Urothelium cell line (cell line): Measurements from ENCODE around the gene OTOP3.
A peak's percentile ranks its signal among the peaks of the same experiment; 100 is the strongest.
"Not testable (repeated sequence)": the region's sequence is repeated elsewhere in the genome, so short reads cannot be mapped to it uniquely, and the experiment has no call there.

ENCODE experiments used
- DNase-seq: peaks from one replicate; pipeline ENCODE4 v3.0.0; 2011; ENCODE audit warnings: low spot score, mixed read lengths
- FAIRE-seq: peaks from 2 replicates; lab custom pipeline; 2011; peaks lifted over from hg19 to GRCh38; lab: Jason Lieb, UNC

OTOP3 gene

GRCh38 chr17:74935585-74936469 lies at the start of gene OTOP3:
TSS of gene OTOP3 (plus strand) at chr17:74935898. CDS start at chr17:74935922, 24 bp downstream.
- no peak for DNase-seq
- FAIRE-seq = no peak

GRCh38 chr17:74888469-74888868 lies 47.2 kb upstream of the OTOP3 start:
- FAIRE-seq (no peak), DNase-seq (no peak)

GRCh38 chr17:74890554-74890953 lies 45.1 kb upstream of the OTOP3 start:
- no peak for DNase-seq
- no peak for FAIRE-seq

- no peak for FAIRE-seq
Measured at GRCh38 chr17:74892013-74892841, 43.5 kb upstream of the OTOP3 start.

GRCh38 chr17:74892974-74893911 lies 42.5 kb upstream of the OTOP3 start, which contains the start of gene FADS6:
TSS of gene FADS6 (minus strand) at chr17:74893633. CDS start at chr17:74893595, 38 bp downstream.
- DNase-seq = no peak
- FAIRE-seq = no peak

More at GRCh38 chr17:74892013-74892841, 43.5 kb upstream of the OTOP3 start:
- no peak for DNase-seq

GRCh38 chr17:74893936-74894671 lies 41.6 kb upstream of the OTOP3 start:
- DNase-seq (no peak), FAIRE-seq (no peak)

- FAIRE-seq = no peak
Measured at GRCh38 chr17:74898376-74898946, 37.2 kb upstream of the OTOP3 start.

GRCh38 chr17:74900208-74900607 lies 35.5 kb upstream of the OTOP3 start:
- FAIRE-seq (peak; percentile 72), DNase-seq (no peak)

More at GRCh38 chr17:74898376-74898946, 37.2 kb upstream of the OTOP3 start:
- DNase-seq = no peak

- FAIRE-seq (no peak), DNase-seq (no peak)
Measured at GRCh38 chr17:74901353-74902135, 34.2 kb upstream of the OTOP3 start.

GRCh38 chr17:74903034-74903433 lies 32.7 kb upstream of the OTOP3 start:
- FAIRE-seq = no peak
- no peak for DNase-seq

- peak; percentile 20 for FAIRE-seq
- DNase-seq = no peak
Measured at GRCh38 chr17:74903671-74904070, 32.0 kb upstream of the OTOP3 start.

GRCh38 chr17:74904687-74905409 lies 30.9 kb upstream of the OTOP3 start:
- DNase-seq (no peak), FAIRE-seq (peak; percentile 94)

- DNase-seq, FAIRE-seq: not testable (repeated sequence)
Measured at GRCh38 chr17:74906214-74906793, 29.4 kb upstream of the OTOP3 start.

GRCh38 chr17:74907012-74907411 lies 28.7 kb upstream of the OTOP3 start:
- no peak for DNase-seq
- FAIRE-seq = no peak

GRCh38 chr17:74909097-74909496 lies 26.6 kb upstream of the OTOP3 start:
- FAIRE-seq = not testable (repeated sequence)

GRCh38 chr17:74911423-74911822 lies 24.3 kb upstream of the OTOP3 start:
- not testable (repeated sequence) for DNase-seq, FAIRE-seq

More at GRCh38 chr17:74909097-74909496, 26.6 kb upstream of the OTOP3 start:
- DNase-seq = not testable (repeated sequence)

GRCh38 chr17:74916136-74916850 lies 19.4 kb upstream of the OTOP3 start:
- DNase-seq (no peak), FAIRE-seq (no peak)
